Smooth muscle cell (in vitro differentiated cells): ENCODE measurements around the gene ARID5A. TPM values are rescaled to one million over a fixed set of nuclear protein-coding genes. Genes with fewer than 3 reads are reported as not detected.

Source experiments
- DNase-seq: peaks from one replicate; lab custom pipeline; 2025; ENCODE audit not compliant: unreplicated experiment; lab: John Stamatoyannopoulos, UW
- H2AFZ ChIP-seq: fragments of 200-600 bp; sonication (generic); 2 replicates; pipeline ENCODE4 v1.6.0; 2016; ENCODE audit warnings: antibody characterized with exemption, low read depth, mild to moderate bottlenecking
- H3F3A ChIP-seq: fragments of 200-600 bp; sonication (generic); 2 replicates; pipeline ENCODE4 v1.6.0; 2017; ENCODE audit warnings: antibody characterized with exemption, low read depth
- H3K27ac ChIP-seq: fragments of 200-600 bp; sonication (generic); 2 replicates; pipeline ENCODE4 v1.5.1; 2016; ENCODE audit warnings: low read depth, mild to moderate bottlenecking
- H3K27me3 ChIP-seq: fragments of 200-600 bp; sonication (generic); 2 replicates; pipeline ENCODE4 v1.6.1; 2016; ENCODE audit warnings: low read depth, mild to moderate bottlenecking
- H3K36me3 ChIP-seq: fragments of 200-600 bp; sonication (generic); 2 replicates; pipeline ENCODE4 v1.5.1; 2016; ENCODE audit warnings: low read depth
- H3K4me1 ChIP-seq: fragments of 200-600 bp; sonication (generic); 2 replicates; pipeline ENCODE4 v1.5.1; 2016; ENCODE audit warnings: low read depth
- H3K4me2 ChIP-seq: fragments of 200-600 bp; sonication (generic); 2 replicates; pipeline ENCODE4 v1.6.0; 2016; ENCODE audit warnings: mild to moderate bottlenecking
- H3K4me3 ChIP-seq: fragments of 200-600 bp; sonication (generic); 2 replicates; pipeline ENCODE4 v1.5.1; 2016; ENCODE audit warnings: mild to moderate bottlenecking
- H3K79me2 ChIP-seq: fragments of 200-600 bp; sonication (generic); 2 replicates; pipeline ENCODE4 v1.6.0; 2016; ENCODE audit warnings: low read depth, mild to moderate bottlenecking
- H3K9ac ChIP-seq: fragments of 200-600 bp; sonication (generic); 2 replicates; pipeline ENCODE4 v1.6.0; 2016; ENCODE audit warnings: low read depth
- H3K9me3 ChIP-seq: fragments of 200-600 bp; sonication (generic); replicated peaks from 2 replicates; pipeline ENCODE4 v1.5.1; 2016; ENCODE audit warnings: low read depth
- H4K20me1 ChIP-seq: fragments of 200-600 bp; sonication (generic); 2 replicates; pipeline ENCODE4 v1.6.0; 2016; ENCODE audit warnings: low read depth
- CTCF ChIP-seq: fragments of 200-600 bp; sonication (generic); IDR thresholded peaks from 2 replicates; pipeline ENCODE4 v1.5.1; 2017; ENCODE audit warnings: borderline replicate concordance, mild to moderate bottlenecking, antibody characterized with exemption; ENCODE audit not compliant: insufficient read depth, poor library complexity, severe bottlenecking
- WGBS: methylation state at CpG from one replicate; pipeline ENCODE4 v1.1.7; 2016; ENCODE audit warnings: low lambda C conversion rate; 5-methylcytosine and 5-hydroxymethylcytosine counted together
- polyA plus RNA-seq: library from polyadenylated mRNA; unstranded; fragments of >200 nt; fragmentation: Nextera tagmentation; extraction: Ambion mirVana; gene quantifications from 2 replicates; pipeline ENCODE4 v1.2.1, GENCODE V29; 2016
- total RNA-seq: library from RNA; depleted of rRNA; stranded (reverse); fragments of >200 nt; gene quantifications from 2 replicates; pipeline ENCODE4 v1.2.3, GENCODE V29; 2014

ARID5A gene
- total and polyA plus RNA-seq, 2 experiments from 2014 or later: 12.1 to 25.6 TPM

- no peak for TF ChIP-seq CTCF
- H3K9ac ChIP-seq: no peak overlapping the region
- no peak for DNase-seq
- peaks cover 7% of the 10 kb centered on the region for H3K4me1 ChIP-seq
- H3K27ac ChIP-seq: no peak overlapping the region
- peaks cover 1% of the 10 kb centered on the region for H3K9me3 ChIP-seq
- no peaks in the 10 kb centered on the region for H3K36me3 ChIP-seq
- H3K79me2 ChIP-seq: no peaks in the 10 kb centered on the region
- no peak overlapping the region for H3K4me2 ChIP-seq
- whole genome bisulfite sequencing: 92% methylated on average over 9 of the region's 9 CpGs
- no peak overlapping the region for H2AFZ ChIP-seq
- H3K27me3 ChIP-seq: peaks cover 4% of the 10 kb centered on the region
- H3F3A ChIP-seq: no peaks in the 10 kb centered on the region
- no peak overlapping the region for H3K4me3 ChIP-seq
- H4K20me1 ChIP-seq: no peaks in the 10 kb centered on the region
Observed at GRCh38 chr2:96522304-96523203, 14.0 kb upstream of the ARID5A start.

GRCh38 chr2:96523659-96524481, 12.7 kb upstream of the ARID5A start:
- Histone ChIP-seq H3K36me3 (no peaks in the 10 kb centered on the region), H3F3A (no peaks in the 10 kb centered on the region), H3K79me2 (no peaks in the 10 kb centered on the region), H3K4me1 (peaks cover 17% of the 10 kb centered on the region), H3K27ac (no peak overlapping the region), H4K20me1 (no peaks in the 10 kb centered on the region), H3K27me3 (peaks cover 4% of the 10 kb centered on the region), H3K4me2 (no peak overlapping the region), H3K4me3 (no peak overlapping the region), H3K9me3 (no peaks in the 10 kb centered on the region), H3K9ac (no peak overlapping the region), H2AFZ (no peak overlapping the region)
- WGBS: 64% methylated on average over 11 of the region's 11 CpGs
- DNase-seq: no peak
- TF ChIP-seq CTCF: no peak

- H3F3A ChIP-seq: no peaks in the 10 kb centered on the region
- no peak overlapping the region for H3K4me2 ChIP-seq
- 79% methylated on average over 15 of the region's 15 CpGs for WGBS
- DNase-seq: no peak
- H3K27me3 ChIP-seq: peaks cover 4% of the 10 kb centered on the region
- no peak for TF ChIP-seq CTCF
- H2AFZ ChIP-seq: no peak overlapping the region
- H3K27ac ChIP-seq: no peak overlapping the region
- H3K4me1 ChIP-seq: peaks cover 17% of the 10 kb centered on the region
- no peaks in the 10 kb centered on the region for H3K9me3 ChIP-seq
- H3K36me3 ChIP-seq: no peaks in the 10 kb centered on the region
- H4K20me1 ChIP-seq: no peaks in the 10 kb centered on the region
- H3K9ac ChIP-seq: no peak overlapping the region
- H3K4me3 ChIP-seq: no peak overlapping the region
- no peaks in the 10 kb centered on the region for H3K79me2 ChIP-seq
Observed at GRCh38 chr2:96524482-96525210, 11.9 kb upstream of the ARID5A start.
